Mucosa of rectum (tissue), 2 donors: ENCODE data around the gene LDAH.

Experiments
- H3K27ac ChIP-seq, 2 donors: one replicate each; pipeline ENCODE4 v1.7.0; 2013; ENCODE audit warnings: inconsistent platforms in 2 of 2, low read depth in 2 of 2, low read length in 2 of 2
- H3K27me3 ChIP-seq, 2 donors: one replicate each; pipeline ENCODE4 v1.7.0; 2013; ENCODE audit warnings: low read length in 2 of 2; ENCODE audit not compliant: control insufficient read depth in 2 of 2, insufficient read depth in 2 of 2
- H3K36me3 ChIP-seq, 2 donors: one replicate each; pipeline ENCODE4 v1.7.0; 2013; ENCODE audit warnings: low read length in 2 of 2; ENCODE audit not compliant: control insufficient read depth in 2 of 2, insufficient read depth in 2 of 2
- H3K4me1 ChIP-seq, 2 donors: one replicate each; pipeline ENCODE4 v1.7.0; 2013; ENCODE audit warnings: low read length in 2 of 2, mild to moderate bottlenecking in 1 of 2; ENCODE audit not compliant: control insufficient read depth in 2 of 2, insufficient read depth in 2 of 2
- H3K4me3 ChIP-seq, 2 donors: one replicate each; pipeline ENCODE4 v1.7.0; 2013; ENCODE audit warnings: low read length in 2 of 2
- H3K9ac ChIP-seq, 2 donors: one replicate each; pipeline ENCODE4 v1.7.0; 2013; ENCODE audit warnings: low read length in 2 of 2, low read depth in 1 of 2, mild to moderate bottlenecking in 1 of 2
- H3K9me3 ChIP-seq, 2 donors: one replicate each; pipeline ENCODE4 v1.7.0; 2013; ENCODE audit warnings: low read length in 2 of 2; ENCODE audit not compliant: control insufficient read depth in 2 of 2
- donor health status: healthy.
- donor health status: Normal muscosa, but diverticular disease.

The LDAH gene

GRCh38 chr2:20665243-20666004 lies 157.5 kb downstream of the LDAH start:
- Histone ChIP-seq H3K4me3 (peak overlapping the region; percentile 43 to 56), H3K4me1 (peaks cover 8 to 14% of the 10 kb centered on the region in 2 donors), H3K27me3 (peaks cover 73% of the 10 kb centered on the region in 2 donors), H3K36me3 (no peaks in the 10 kb centered on the region), H3K27ac (no peak overlapping the region), H3K9ac (no peak overlapping the region), H3K9me3 (no peaks in the 10 kb centered on the region)

DNA sequence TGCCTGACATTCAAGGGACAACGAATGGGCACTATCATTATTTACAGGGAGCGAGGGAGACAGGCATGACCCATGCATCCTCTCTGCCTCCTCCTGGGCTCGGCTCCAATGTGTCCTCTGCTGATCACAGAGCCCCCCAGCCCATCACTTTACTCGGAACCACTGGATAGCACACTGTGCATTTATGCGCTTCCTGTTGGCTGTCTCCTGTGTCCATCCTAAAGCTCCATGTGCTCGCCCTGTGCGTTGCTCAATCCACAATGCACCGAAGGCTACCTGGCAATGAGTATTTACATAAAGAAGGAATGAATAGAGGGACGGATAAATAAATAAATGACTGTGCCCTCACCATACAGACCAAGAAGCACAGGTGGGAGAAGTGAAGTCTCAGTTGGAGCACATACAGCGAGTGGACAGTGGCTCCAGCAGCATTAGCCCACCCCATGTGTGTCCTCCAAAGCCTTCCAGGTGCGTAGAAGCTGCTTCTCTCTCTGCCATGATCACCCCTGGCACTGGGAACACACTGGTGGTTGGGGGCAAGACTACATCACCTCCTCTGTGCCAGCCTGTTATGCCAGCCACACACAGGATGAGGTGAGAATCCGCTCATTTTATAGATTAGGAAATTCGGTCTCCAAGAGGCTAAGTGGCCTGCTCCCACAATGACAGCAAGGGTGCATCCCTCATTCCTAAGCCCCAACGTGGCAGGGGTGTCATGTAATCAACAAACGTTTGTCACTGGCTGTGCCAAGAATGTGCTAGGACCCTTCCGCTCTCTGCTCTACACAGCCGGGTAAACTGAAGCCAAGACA lies 158.3 kb downstream of the LDAH start:
- Histone ChIP-seq H3K4me3 (no peak overlapping the region), H3K27me3 (peaks cover 65 to 67% of the 10 kb centered on the region in 2 donors), H3K27ac (no peak overlapping the region), H3K36me3 (no peaks in the 10 kb centered on the region), H3K4me1 (peaks cover 8 to 14% of the 10 kb centered on the region in 2 donors), H3K9ac (no peak overlapping the region), H3K9me3 (no peaks in the 10 kb centered on the region)

GRCh38 chr2:20664071-20664390 lies 158.9 kb downstream of the LDAH start:
- Histone ChIP-seq H3K4me3 (no peak overlapping the region), H3K27ac (no peak overlapping the region), H3K9me3 (no peaks in the 10 kb centered on the region), H3K4me1 (peaks cover 8 to 14% of the 10 kb centered on the region in 2 donors), H3K9ac (no peak overlapping the region), H3K27me3 (peaks cover 59 to 64% of the 10 kb centered on the region in 2 donors), H3K36me3 (no peaks in the 10 kb centered on the region)

DNA sequence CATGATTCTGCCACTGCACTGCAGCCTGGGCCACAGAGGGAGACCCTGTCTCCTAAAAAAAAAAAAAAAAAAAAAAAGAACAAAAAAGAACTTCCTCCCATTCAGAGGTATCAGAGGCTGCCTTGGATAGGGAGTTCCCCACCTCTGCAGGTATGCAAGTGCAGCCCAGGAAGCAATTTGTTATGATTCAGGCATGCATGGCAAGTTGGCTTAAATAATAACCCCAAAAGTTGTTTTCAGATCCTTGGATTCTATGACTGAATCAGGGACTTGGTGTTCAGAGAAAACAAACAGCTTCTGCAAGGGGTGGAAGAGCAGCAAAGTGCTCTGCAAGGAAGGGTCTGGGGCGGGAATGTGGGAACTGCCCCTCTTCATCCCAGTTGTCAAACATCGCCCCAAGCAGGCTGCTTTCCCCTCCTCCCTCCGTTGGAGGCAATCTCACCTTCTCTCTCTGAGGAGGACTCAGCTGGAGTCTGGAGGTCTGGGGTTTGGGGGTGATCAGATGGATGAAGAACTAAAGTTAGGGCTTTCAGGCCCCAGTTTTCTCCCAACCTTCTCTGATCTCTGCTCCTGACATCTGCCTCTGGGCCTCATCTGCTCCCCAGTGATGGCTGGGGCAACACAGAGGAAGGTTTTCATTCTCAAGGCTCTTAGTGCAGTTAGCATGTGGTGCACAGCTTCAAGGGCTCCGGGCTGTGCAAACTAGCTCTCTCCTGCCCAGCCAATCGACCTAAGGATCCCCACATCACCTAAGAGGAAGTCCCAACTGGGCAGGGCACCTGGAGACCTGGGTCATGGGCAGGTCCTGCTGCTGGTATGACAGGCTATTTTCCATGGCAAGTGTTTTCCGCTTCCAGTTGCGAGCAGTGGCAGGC lies 159.5 kb downstream of the LDAH start:
- Histone ChIP-seq H3K4me1 (peaks cover 8 to 14% of the 10 kb centered on the region in 2 donors), H3K9me3 (no peaks in the 10 kb centered on the region), H3K9ac (no peak overlapping the region), H3K27ac (no peak overlapping the region), H3K36me3 (no peaks in the 10 kb centered on the region), H3K4me3 (no peak overlapping the region), H3K27me3 (peaks cover 53 to 60% of the 10 kb centered on the region in 2 donors)

DNA sequence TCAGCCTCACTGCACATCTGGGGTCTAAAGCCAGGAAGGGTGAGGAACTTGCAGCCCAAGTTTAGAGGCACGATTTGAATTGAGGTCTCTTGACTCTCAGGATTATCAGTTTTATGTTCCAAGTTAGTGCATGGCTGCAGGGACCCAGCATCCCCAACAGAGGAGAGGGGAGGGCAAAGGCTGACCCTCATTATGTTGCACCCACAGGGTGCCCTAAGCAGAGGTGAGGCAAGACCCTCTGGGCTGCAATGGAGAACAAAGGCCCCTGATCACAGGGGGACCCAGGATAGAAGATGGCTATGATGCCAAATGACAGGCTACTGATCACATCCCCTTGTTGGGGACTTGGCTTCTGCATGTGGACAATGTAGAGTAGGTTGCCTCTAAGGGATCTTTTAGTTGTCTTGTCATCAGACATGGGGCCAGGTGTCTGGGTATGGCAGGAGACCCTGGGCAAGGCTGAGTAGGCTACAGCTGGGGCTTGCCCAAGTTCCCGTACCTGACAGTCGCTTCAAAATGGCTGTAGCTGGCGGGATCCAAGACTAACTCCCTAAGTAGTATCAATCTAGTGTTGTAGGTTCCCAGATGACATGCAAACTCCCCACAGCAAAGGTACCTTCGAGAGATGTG lies 160.5 kb downstream of the LDAH start:
- Histone ChIP-seq H3K36me3 (no peaks in the 10 kb centered on the region), H3K27me3 (peaks cover 43 to 52% of the 10 kb centered on the region in 2 donors), H3K9me3 (no peaks in the 10 kb centered on the region), H3K27ac (no peak overlapping the region), H3K4me3 (no peak overlapping the region), H3K4me1 (peaks cover 8 to 14% of the 10 kb centered on the region in 2 donors), H3K9ac (no peak overlapping the region)

GRCh38 chr2:20661421-20662307 lies 161.2 kb downstream of the LDAH start:
- Histone ChIP-seq H3K27ac (no peak overlapping the region), H3K4me1 (peaks cover 8 to 14% of the 10 kb centered on the region in 2 donors), H3K27me3 (peaks cover 42 to 52% of the 10 kb centered on the region in 2 donors), H3K9ac (no peak overlapping the region), H3K4me3 (no peak overlapping the region), H3K36me3 (no peaks in the 10 kb centered on the region), H3K9me3 (no peaks in the 10 kb centered on the region)

GRCh38 chr2:20660506-20661420 lies 162.1 kb downstream of the LDAH start:
- Histone ChIP-seq H3K4me1 (peaks cover 3 to 7% of the 10 kb centered on the region in 2 donors), H3K4me3 (no peak overlapping the region), H3K36me3 (no peaks in the 10 kb centered on the region), H3K27me3 (peaks cover 37 to 45% of the 10 kb centered on the region in 2 donors), H3K9ac (no peak overlapping the region), H3K27ac (no peak overlapping the region), H3K9me3 (no peaks in the 10 kb centered on the region)

GRCh38 chr2:20657522-20658235 lies 165.2 kb downstream of the LDAH start:
- Histone ChIP-seq H3K4me3 (no peak overlapping the region), H3K9me3 (no peaks in the 10 kb centered on the region), H3K27me3 (peaks cover 10 to 16% of the 10 kb centered on the region in 2 donors), H3K36me3 (no peaks in the 10 kb centered on the region), H3K9ac (no peak overlapping the region), H3K27ac (no peak overlapping the region), H3K4me1 (no peaks in the 10 kb centered on the region)
